SK-N-SH treated with all-trans-retinoic acid at 6 μM for 48 hours (cell line): Measurements from ENCODE around the gene FBXL22.

Source experiments
- ATAC-seq: fragments of 200-7000 bp; cut with Tn5 transposase; 3 replicates; pipeline ENCODE4 v1.9.1; 2020; ENCODE audit warnings: mild to moderate bottlenecking, moderate library complexity
- ARNTL ChIP-seq: fragments of 450-650 bp; formaldehyde crosslinking; IDR thresholded peaks from 2 replicates; pipeline ENCODE4 v1.5.0; 2020; ENCODE audit warnings: low read depth, mild to moderate bottlenecking, moderate library complexity, borderline replicate concordance
- BACH2 ChIP-seq: fragments of 250-450 bp; sonication (Bioruptor Pico); IDR thresholded peaks from 2 replicates; pipeline ENCODE4 v1.9.0; 2021; ENCODE audit warnings: mild to moderate bottlenecking, borderline replicate concordance
- CREB5 ChIP-seq: fragments of 250-450 bp; sonication (Bioruptor Pico); IDR thresholded peaks from 2 replicates; pipeline ENCODE4 v1.5.1; 2020; ENCODE audit warnings: low read depth, mild to moderate bottlenecking, moderate library complexity
- CSRNP3 ChIP-seq: fragments of 250-450 bp; sonication (Bioruptor Pico); IDR thresholded peaks from 2 replicates; pipeline ENCODE4 v1.5.1; 2021; ENCODE audit warnings: mild to moderate bottlenecking, moderate library complexity
- ESRRG ChIP-seq: fragments of 250-450 bp; sonication (Bioruptor Pico); IDR thresholded peaks from 2 replicates; pipeline ENCODE4 v1.6.1; 2021; ENCODE audit warnings: mild to moderate bottlenecking
- GLIS3 ChIP-seq: fragments of 250-450 bp; sonication (Bioruptor Pico); IDR thresholded peaks from 2 replicates; pipeline ENCODE4 v1.5.0; 2020; ENCODE audit warnings: mild to moderate bottlenecking, moderate library complexity
- ISL1 ChIP-seq: fragments of 250-450 bp; sonication (Bioruptor Pico); IDR thresholded peaks from 2 replicates; pipeline ENCODE4 v2.1.2; 2022; ENCODE audit warnings: mild to moderate bottlenecking, moderate library complexity
- OSR1 ChIP-seq: fragments of 250-450 bp; sonication (Bioruptor Pico); IDR thresholded peaks from 2 replicates; pipeline ENCODE4 v1.8.0; 2022; ENCODE audit warnings: moderate library complexity, mild to moderate bottlenecking, inconsistent platforms
- PATZ1 ChIP-seq: fragments of 250-450 bp; sonication (Bioruptor Pico); IDR thresholded peaks from 2 replicates; pipeline ENCODE4 v1.8.0; 2020; ENCODE audit warnings: mild to moderate bottlenecking, moderate library complexity, borderline replicate concordance
- POU6F1 ChIP-seq: fragments of 250-450 bp; sonication (Bioruptor Pico); IDR thresholded peaks from 2 replicates; pipeline ENCODE4 v1.8.0; 2021; ENCODE audit warnings: low read depth, mild to moderate bottlenecking, moderate library complexity, borderline replicate concordance
- PPARA ChIP-seq: fragments of 250-450 bp; sonication (Bioruptor Pico); IDR thresholded peaks from 2 replicates; pipeline ENCODE4 v1.5.0; 2020; ENCODE audit warnings: mild to moderate bottlenecking, borderline replicate concordance
- RARB ChIP-seq: fragments of 250-450 bp; sonication (Bioruptor Pico); IDR thresholded peaks from 2 replicates; pipeline ENCODE4 v1.8.0; 2021; ENCODE audit warnings: mild to moderate bottlenecking, moderate library complexity
- SNAI2 ChIP-seq: fragments of 250-450 bp; sonication (Bioruptor Pico); IDR thresholded peaks from 2 replicates; pipeline ENCODE4 v1.5.0; 2020; ENCODE audit warnings: mild to moderate bottlenecking, moderate library complexity
- TCF4 ChIP-seq: fragments of 250-450 bp; sonication (Bioruptor Pico); IDR thresholded peaks from 2 replicates; pipeline ENCODE4 v1.8.0; 2021; ENCODE audit warnings: mild to moderate bottlenecking, moderate library complexity, borderline replicate concordance
- TOX ChIP-seq: fragments of 250-450 bp; sonication (Bioruptor Pico); IDR thresholded peaks from 2 replicates; pipeline ENCODE4 v1.8.0; 2021; ENCODE audit warnings: mild to moderate bottlenecking, moderate library complexity, borderline replicate concordance
- TSHZ2 ChIP-seq: fragments of 250-450 bp; sonication (Bioruptor Pico); IDR thresholded peaks from 2 replicates; pipeline ENCODE4 v1.5.0; 2020; ENCODE audit warnings: mild to moderate bottlenecking, moderate library complexity
- ZC3H10 ChIP-seq: fragments of 250-450 bp; sonication (Bioruptor Pico); IDR thresholded peaks from 2 replicates; pipeline ENCODE4 v1.5.1; 2021; ENCODE audit warnings: mild to moderate bottlenecking, moderate library complexity
- ZFP3 ChIP-seq: fragments of 250-450 bp; sonication (Bioruptor Pico); IDR thresholded peaks from 2 replicates; pipeline ENCODE4 v1.5.0; 2020; ENCODE audit warnings: mild to moderate bottlenecking, moderate library complexity
- ZFP30 ChIP-seq: fragments of 450-650 bp; formaldehyde crosslinking; IDR thresholded peaks from 2 replicates; pipeline ENCODE4 v1.5.0; 2022; ENCODE audit warnings: mild to moderate bottlenecking, moderate library complexity
- ZNF565 ChIP-seq: fragments of 450-650 bp; formaldehyde crosslinking; conservative IDR thresholded peaks from 2 replicates; pipeline ENCODE4 v1.5.0; 2020; ENCODE audit warnings: low read depth, mild to moderate bottlenecking, moderate library complexity
- ZNF8 ChIP-seq: fragments of 450-650 bp; formaldehyde crosslinking; IDR thresholded peaks from 2 replicates; pipeline ENCODE4 v1.5.0; 2020; ENCODE audit warnings: mild to moderate bottlenecking, moderate library complexity

FBXL22 gene

GRCh38 chr15:63609448-63609847 lies 12.3 kb downstream of the FBXL22 start:
- no peak for TF ChIP-seq ZNF8 (CRISPR knock-in tag)
- TF ChIP-seq ISL1 (CRISPR knock-in tag) = no peak
- no peak for TF ChIP-seq PPARA (CRISPR knock-in tag)
- TF ChIP-seq PATZ1 (CRISPR knock-in tag) = no peak
- no peak for ATAC-seq

- ATAC-seq = peak; percentile 97
- no peak for TF ChIP-seq ZNF565 (CRISPR knock-in tag)
- no peak for TF ChIP-seq RARB
- TF ChIP-seq GLIS3 = no peak
- no peak for TF ChIP-seq CSRNP3
- no peak for TF ChIP-seq TOX (CRISPR knock-in tag)
- no peak for TF ChIP-seq SNAI2 (CRISPR knock-in tag)
- TF ChIP-seq PATZ1 (CRISPR knock-in tag) = no peak
- no peak for TF ChIP-seq BACH2 (CRISPR knock-in tag)
- TF ChIP-seq, all 23 proteins: peak for 0
Measured at GRCh38 chr15:63610209-63610841, 13.1 kb downstream of the FBXL22 start.

GRCh38 chr15:63611177-63611576 lies 14.0 kb downstream of the FBXL22 start:
- no peak for ATAC-seq
- TF ChIP-seq SNAI2 (CRISPR knock-in tag) (no peak), ISL1 (CRISPR knock-in tag) (no peak), ZFP30 (no peak), BACH2 (CRISPR knock-in tag) (no peak), TCF4 (no peak), OSR1 (CRISPR knock-in tag) (no peak), ZNF8 (CRISPR knock-in tag) (no peak), ZNF565 (CRISPR knock-in tag) (no peak), ESRRG (no peak), CSRNP3 (no peak), CREB5 (no peak), ARNTL (CRISPR knock-in tag) (no peak), TSHZ2 (CRISPR knock-in tag) (no peak), TOX (CRISPR knock-in tag) (no peak), GLIS3 (no peak), ZFP3 (no peak), RARB (no peak), ZC3H10 (CRISPR knock-in tag) (no peak), PPARA (CRISPR knock-in tag) (no peak), POU6F1 (CRISPR knock-in tag) (no peak)
- TF ChIP-seq, all 23 proteins: peak for 0
